Thyroid gland (tissue), 4 donors: ENCODE results near the gene NAA80.

Source experiments
- POLR2A ChIP-seq, 2 donors: fragments of 450-650 bp; IDR thresholded peaks; one replicate each; pipeline ENCODE4 v1.6.1; 2017; ENCODE audit warnings: antibody characterized with exemption in 2 of 2, mild to moderate bottlenecking in 2 of 2, moderate library complexity in 1 of 2
- TF ChIP-seq, protein P1 (sequence below), 6 experiments: fragments of 200-600 bp in 3 of 6; fragments of 450-650 bp in 3 of 6; sonication (generic) in 3 of 6; IDR thresholded peaks; one replicate each; pipeline ENCODE4 v1.5.1; 2016 to 2019; ENCODE audit warnings: antibody characterized with exemption in 6 of 6, mild to moderate bottlenecking in 2 of 6, inconsistent platforms in 1 of 6, moderate library complexity in 1 of 6

DNA sequence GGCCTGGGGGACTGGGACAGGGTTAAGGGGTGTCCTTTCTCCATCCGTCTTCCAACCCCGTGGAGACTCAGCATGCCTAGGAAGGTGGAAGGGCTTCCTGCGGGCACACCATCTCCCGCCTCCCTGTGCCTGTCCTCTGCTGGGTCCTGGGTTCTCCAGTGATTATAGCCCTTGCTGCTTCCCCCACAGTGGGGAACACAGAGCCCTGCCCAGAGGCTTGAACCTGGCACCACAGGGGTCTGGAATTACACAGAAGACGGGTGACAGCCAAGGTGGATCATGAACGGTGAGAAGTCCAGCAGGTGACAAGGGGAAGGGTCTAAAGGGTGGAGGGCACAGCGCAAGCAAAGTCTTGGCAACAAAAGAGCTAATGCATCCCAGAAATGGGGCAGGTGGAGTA lies 36.4 kb downstream of the NAA80 start:
- TF ChIP-seq, protein P1, sequence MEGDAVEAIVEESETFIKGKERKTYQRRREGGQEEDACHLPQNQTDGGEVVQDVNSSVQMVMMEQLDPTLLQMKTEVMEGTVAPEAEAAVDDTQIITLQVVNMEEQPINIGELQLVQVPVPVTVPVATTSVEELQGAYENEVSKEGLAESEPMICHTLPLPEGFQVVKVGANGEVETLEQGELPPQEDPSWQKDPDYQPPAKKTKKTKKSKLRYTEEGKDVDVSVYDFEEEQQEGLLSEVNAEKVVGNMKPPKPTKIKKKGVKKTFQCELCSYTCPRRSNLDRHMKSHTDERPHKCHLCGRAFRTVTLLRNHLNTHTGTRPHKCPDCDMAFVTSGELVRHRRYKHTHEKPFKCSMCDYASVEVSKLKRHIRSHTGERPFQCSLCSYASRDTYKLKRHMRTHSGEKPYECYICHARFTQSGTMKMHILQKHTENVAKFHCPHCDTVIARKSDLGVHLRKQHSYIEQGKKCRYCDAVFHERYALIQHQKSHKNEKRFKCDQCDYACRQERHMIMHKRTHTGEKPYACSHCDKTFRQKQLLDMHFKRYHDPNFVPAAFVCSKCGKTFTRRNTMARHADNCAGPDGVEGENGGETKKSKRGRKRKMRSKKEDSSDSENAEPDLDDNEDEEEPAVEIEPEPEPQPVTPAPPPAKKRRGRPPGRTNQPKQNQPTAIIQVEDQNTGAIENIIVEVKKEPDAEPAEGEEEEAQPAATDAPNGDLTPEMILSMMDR (IDR thresholded peaks at IDR 0.05), result no peak
- TF ChIP-seq POLR2A (IDR thresholded peaks at IDR 0.05), result no peak
